SK-N-SH treated with all-trans-retinoic acid at 6 μM for 48 hours (cell line): Measurements from ENCODE around the gene DNER.

ENCODE experiments used
- ATAC-seq: fragments of 200-7000 bp; cut with Tn5 transposase; 3 replicates; pipeline ENCODE4 v1.9.1; 2020; ENCODE audit warnings: mild to moderate bottlenecking, moderate library complexity
- ARNTL ChIP-seq: fragments of 450-650 bp; formaldehyde crosslinking; IDR thresholded peaks from 2 replicates; pipeline ENCODE4 v1.5.0; 2020; ENCODE audit warnings: low read depth, mild to moderate bottlenecking, moderate library complexity, borderline replicate concordance
- BACH2 ChIP-seq: fragments of 250-450 bp; sonication (Bioruptor Pico); IDR thresholded peaks from 2 replicates; pipeline ENCODE4 v1.9.0; 2021; ENCODE audit warnings: mild to moderate bottlenecking, borderline replicate concordance
- CSDC2 ChIP-seq: fragments of 250-450 bp; sonication (Bioruptor Pico); IDR thresholded peaks from 2 replicates; pipeline ENCODE4 v1.5.0; 2020; ENCODE audit warnings: mild to moderate bottlenecking, moderate library complexity
- ESRRG ChIP-seq: fragments of 250-450 bp; sonication (Bioruptor Pico); IDR thresholded peaks from 2 replicates; pipeline ENCODE4 v1.6.1; 2021; ENCODE audit warnings: mild to moderate bottlenecking
- GLIS3 ChIP-seq: fragments of 250-450 bp; sonication (Bioruptor Pico); IDR thresholded peaks from 2 replicates; pipeline ENCODE4 v1.5.0; 2020; ENCODE audit warnings: mild to moderate bottlenecking, moderate library complexity
- ISL1 ChIP-seq: fragments of 250-450 bp; sonication (Bioruptor Pico); IDR thresholded peaks from 2 replicates; pipeline ENCODE4 v2.1.2; 2022; ENCODE audit warnings: mild to moderate bottlenecking, moderate library complexity
- OSR1 ChIP-seq: fragments of 250-450 bp; sonication (Bioruptor Pico); IDR thresholded peaks from 2 replicates; pipeline ENCODE4 v1.8.0; 2022; ENCODE audit warnings: moderate library complexity, mild to moderate bottlenecking, inconsistent platforms
- POU6F1 ChIP-seq: fragments of 250-450 bp; sonication (Bioruptor Pico); IDR thresholded peaks from 2 replicates; pipeline ENCODE4 v1.8.0; 2021; ENCODE audit warnings: low read depth, mild to moderate bottlenecking, moderate library complexity, borderline replicate concordance
- PPARA ChIP-seq: fragments of 250-450 bp; sonication (Bioruptor Pico); IDR thresholded peaks from 2 replicates; pipeline ENCODE4 v1.5.0; 2020; ENCODE audit warnings: mild to moderate bottlenecking, borderline replicate concordance
- RARB ChIP-seq: fragments of 250-450 bp; sonication (Bioruptor Pico); IDR thresholded peaks from 2 replicates; pipeline ENCODE4 v1.8.0; 2021; ENCODE audit warnings: mild to moderate bottlenecking, moderate library complexity
- SNAI2 ChIP-seq: fragments of 250-450 bp; sonication (Bioruptor Pico); IDR thresholded peaks from 2 replicates; pipeline ENCODE4 v1.5.0; 2020; ENCODE audit warnings: mild to moderate bottlenecking, moderate library complexity
- TCF4 ChIP-seq: fragments of 250-450 bp; sonication (Bioruptor Pico); IDR thresholded peaks from 2 replicates; pipeline ENCODE4 v1.8.0; 2021; ENCODE audit warnings: mild to moderate bottlenecking, moderate library complexity, borderline replicate concordance
- TOX ChIP-seq: fragments of 250-450 bp; sonication (Bioruptor Pico); IDR thresholded peaks from 2 replicates; pipeline ENCODE4 v1.8.0; 2021; ENCODE audit warnings: mild to moderate bottlenecking, moderate library complexity, borderline replicate concordance
- ZC3H10 ChIP-seq: fragments of 250-450 bp; sonication (Bioruptor Pico); IDR thresholded peaks from 2 replicates; pipeline ENCODE4 v1.5.1; 2021; ENCODE audit warnings: mild to moderate bottlenecking, moderate library complexity
- ZFP3 ChIP-seq: fragments of 250-450 bp; sonication (Bioruptor Pico); IDR thresholded peaks from 2 replicates; pipeline ENCODE4 v1.5.0; 2020; ENCODE audit warnings: mild to moderate bottlenecking, moderate library complexity
- ZFP30 ChIP-seq: fragments of 450-650 bp; formaldehyde crosslinking; IDR thresholded peaks from 2 replicates; pipeline ENCODE4 v1.5.0; 2022; ENCODE audit warnings: mild to moderate bottlenecking, moderate library complexity
- ZNF565 ChIP-seq: fragments of 450-650 bp; formaldehyde crosslinking; conservative IDR thresholded peaks from 2 replicates; pipeline ENCODE4 v1.5.0; 2020; ENCODE audit warnings: low read depth, mild to moderate bottlenecking, moderate library complexity
- ZNF70 ChIP-seq: fragments of 450-650 bp; formaldehyde crosslinking; IDR thresholded peaks from 2 replicates; pipeline ENCODE4 v1.5.0; 2020; ENCODE audit warnings: mild to moderate bottlenecking, moderate library complexity
- ZNF8 ChIP-seq: fragments of 450-650 bp; formaldehyde crosslinking; IDR thresholded peaks from 2 replicates; pipeline ENCODE4 v1.5.0; 2020; ENCODE audit warnings: mild to moderate bottlenecking, moderate library complexity
- TF ChIP-seq, protein P1 (sequence below): fragments of 250-450 bp; sonication (Bioruptor Pico); IDR thresholded peaks from 2 replicates; pipeline ENCODE4 v1.5.1; 2020; ENCODE audit warnings: low read depth, mild to moderate bottlenecking, moderate library complexity
- TF ChIP-seq, protein P2 (sequence below): fragments of 250-450 bp; sonication (Bioruptor Pico); IDR thresholded peaks from 2 replicates; pipeline ENCODE4 v1.5.0; 2020; ENCODE audit warnings: mild to moderate bottlenecking, moderate library complexity
- TF ChIP-seq, protein P3 (sequence below): fragments of 250-450 bp; sonication (Bioruptor Pico); IDR thresholded peaks from 2 replicates; pipeline ENCODE4 v1.8.0; 2020; ENCODE audit warnings: mild to moderate bottlenecking, moderate library complexity, borderline replicate concordance

The DNER gene

DNA sequence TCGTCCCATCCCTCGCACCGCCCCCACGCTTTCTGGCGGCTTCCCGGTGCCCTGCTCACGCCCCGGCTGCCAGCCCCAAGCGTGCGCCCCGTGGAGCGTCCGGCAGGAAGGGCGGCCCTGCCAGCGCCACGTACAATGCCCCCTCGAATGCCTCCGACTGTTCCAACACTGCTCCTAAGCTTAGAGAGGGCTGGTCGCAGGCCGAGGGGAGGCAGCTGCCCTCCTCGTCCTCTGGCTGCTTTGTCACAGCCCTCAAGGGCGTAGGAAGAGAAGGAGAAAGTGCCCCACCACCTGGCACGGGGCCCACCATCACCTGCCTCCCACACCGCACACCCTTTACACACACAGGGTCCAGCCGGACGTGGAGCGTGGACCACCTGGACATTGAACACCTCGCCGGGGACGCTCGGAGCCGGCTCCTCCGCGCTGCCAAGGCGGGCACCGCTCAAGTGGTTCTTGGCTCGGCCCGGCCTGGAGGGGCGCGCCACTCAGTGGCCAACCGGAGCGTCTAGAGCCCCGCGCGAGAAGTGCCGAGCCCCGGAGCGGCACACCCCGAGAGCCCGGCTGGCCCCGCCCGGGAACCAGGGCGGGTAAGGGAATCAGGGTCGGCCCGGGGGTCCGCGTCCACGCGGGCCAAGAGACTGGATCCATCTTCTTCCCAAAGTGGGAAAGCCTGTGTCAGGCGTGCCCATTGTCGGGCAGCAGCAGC, 830 bp downstream of the DNER start:
- TF ChIP-seq ARNTL (CRISPR knock-in tag): no peak
- TF ChIP-seq ESRRG (CRISPR knock-in tag): no peak
- no peak for TF ChIP-seq BACH2 (CRISPR knock-in tag)
- TF ChIP-seq, protein P1, sequence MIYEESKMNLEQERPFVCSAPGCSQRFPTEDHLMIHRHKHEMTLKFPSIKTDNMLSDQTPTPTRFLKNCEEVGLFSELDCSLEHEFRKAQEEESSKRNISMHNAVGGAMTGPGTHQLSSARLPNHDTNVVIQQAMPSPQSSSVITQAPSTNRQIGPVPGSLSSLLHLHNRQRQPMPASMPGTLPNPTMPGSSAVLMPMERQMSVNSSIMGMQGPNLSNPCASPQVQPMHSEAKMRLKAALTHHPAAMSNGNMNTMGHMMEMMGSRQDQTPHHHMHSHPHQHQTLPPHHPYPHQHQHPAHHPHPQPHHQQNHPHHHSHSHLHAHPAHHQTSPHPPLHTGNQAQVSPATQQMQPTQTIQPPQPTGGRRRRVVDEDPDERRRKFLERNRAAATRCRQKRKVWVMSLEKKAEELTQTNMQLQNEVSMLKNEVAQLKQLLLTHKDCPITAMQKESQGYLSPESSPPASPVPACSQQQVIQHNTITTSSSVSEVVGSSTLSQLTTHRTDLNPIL (CRISPR knock-in tag): no peak
- TF ChIP-seq ZFP30 (CRISPR knock-in tag): no peak
- TF ChIP-seq ZFP3 (CRISPR knock-in tag): no peak
- no peak for TF ChIP-seq ZNF70 (CRISPR knock-in tag)
- no peak for TF ChIP-seq RARB (CRISPR knock-in tag)
- no peak for TF ChIP-seq ISL1
- no peak for TF ChIP-seq GLIS3 (CRISPR knock-in tag)
- TF ChIP-seq SNAI2 (CRISPR knock-in tag): no peak
- no peak for TF ChIP-seq POU6F1 (CRISPR knock-in tag)
- TF ChIP-seq, all 23 proteins: peak for 0
- peak; percentile 75 for ATAC-seq

GRCh38 chr2:229712136-229712535, 2.2 kb downstream of the DNER start:
- no peak for ATAC-seq
- TF ChIP-seq, protein P2, sequence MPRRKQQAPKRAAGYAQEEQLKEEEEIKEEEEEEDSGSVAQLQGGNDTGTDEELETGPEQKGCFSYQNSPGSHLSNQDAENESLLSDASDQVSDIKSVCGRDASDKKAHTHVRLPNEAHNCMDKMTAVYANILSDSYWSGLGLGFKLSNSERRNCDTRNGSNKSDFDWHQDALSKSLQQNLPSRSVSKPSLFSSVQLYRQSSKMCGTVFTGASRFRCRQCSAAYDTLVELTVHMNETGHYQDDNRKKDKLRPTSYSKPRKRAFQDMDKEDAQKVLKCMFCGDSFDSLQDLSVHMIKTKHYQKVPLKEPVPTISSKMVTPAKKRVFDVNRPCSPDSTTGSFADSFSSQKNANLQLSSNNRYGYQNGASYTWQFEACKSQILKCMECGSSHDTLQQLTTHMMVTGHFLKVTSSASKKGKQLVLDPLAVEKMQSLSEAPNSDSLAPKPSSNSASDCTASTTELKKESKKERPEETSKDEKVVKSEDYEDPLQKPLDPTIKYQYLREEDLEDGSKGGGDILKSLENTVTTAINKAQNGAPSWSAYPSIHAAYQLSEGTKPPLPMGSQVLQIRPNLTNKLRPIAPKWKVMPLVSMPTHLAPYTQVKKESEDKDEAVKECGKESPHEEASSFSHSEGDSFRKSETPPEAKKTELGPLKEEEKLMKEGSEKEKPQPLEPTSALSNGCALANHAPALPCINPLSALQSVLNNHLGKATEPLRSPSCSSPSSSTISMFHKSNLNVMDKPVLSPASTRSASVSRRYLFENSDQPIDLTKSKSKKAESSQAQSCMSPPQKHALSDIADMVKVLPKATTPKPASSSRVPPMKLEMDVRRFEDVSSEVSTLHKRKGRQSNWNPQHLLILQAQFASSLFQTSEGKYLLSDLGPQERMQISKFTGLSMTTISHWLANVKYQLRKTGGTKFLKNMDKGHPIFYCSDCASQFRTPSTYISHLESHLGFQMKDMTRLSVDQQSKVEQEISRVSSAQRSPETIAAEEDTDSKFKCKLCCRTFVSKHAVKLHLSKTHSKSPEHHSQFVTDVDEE: no peak
- TF ChIP-seq, protein P1 (CRISPR knock-in tag): no peak
- TF ChIP-seq ESRRG (CRISPR knock-in tag) (no peak), ZC3H10 (CRISPR knock-in tag) (no peak), GLIS3 (CRISPR knock-in tag) (no peak), TCF4 (no peak), CSDC2 (no peak), TOX (no peak), ZFP30 (CRISPR knock-in tag) (no peak), PPARA (CRISPR knock-in tag) (no peak), ZNF565 (no peak), ARNTL (CRISPR knock-in tag) (no peak), ZNF8 (no peak)
- TF ChIP-seq, protein P3, sequence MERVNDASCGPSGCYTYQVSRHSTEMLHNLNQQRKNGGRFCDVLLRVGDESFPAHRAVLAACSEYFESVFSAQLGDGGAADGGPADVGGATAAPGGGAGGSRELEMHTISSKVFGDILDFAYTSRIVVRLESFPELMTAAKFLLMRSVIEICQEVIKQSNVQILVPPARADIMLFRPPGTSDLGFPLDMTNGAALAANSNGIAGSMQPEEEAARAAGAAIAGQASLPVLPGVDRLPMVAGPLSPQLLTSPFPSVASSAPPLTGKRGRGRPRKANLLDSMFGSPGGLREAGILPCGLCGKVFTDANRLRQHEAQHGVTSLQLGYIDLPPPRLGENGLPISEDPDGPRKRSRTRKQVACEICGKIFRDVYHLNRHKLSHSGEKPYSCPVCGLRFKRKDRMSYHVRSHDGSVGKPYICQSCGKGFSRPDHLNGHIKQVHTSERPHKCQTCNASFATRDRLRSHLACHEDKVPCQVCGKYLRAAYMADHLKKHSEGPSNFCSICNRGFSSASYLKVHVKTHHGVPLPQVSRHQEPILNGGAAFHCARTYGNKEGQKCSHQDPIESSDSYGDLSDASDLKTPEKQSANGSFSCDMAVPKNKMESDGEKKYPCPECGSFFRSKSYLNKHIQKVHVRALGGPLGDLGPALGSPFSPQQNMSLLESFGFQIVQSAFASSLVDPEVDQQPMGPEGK (CRISPR knock-in tag): no peak

DNA sequence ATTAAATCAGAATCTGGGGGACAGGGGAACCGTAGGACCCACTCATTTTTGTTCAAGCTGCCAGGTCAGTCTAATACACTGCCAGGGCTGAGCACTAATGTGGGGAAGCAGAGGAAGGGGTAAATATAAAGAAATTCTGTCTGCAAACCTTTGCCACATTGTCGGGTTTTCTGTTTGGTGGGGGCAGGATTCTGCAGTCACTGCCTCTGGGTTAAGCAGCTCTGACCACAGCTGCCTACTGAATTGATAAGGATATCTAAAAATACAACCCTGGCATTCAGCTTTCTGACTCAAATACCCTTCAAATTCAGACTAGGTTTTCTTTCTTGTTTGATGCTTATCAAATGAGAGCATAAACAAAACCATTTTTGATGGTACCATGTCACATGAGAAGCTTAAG, 6.0 kb downstream of the DNER start:
- no peak for ATAC-seq
- TF ChIP-seq ZNF565: no peak
- TF ChIP-seq ZC3H10 (CRISPR knock-in tag): no peak
- no peak for TF ChIP-seq POU6F1 (CRISPR knock-in tag)
- TF ChIP-seq OSR1 (CRISPR knock-in tag): no peak
- no peak for TF ChIP-seq ZFP30 (CRISPR knock-in tag)
- no peak for TF ChIP-seq GLIS3 (CRISPR knock-in tag)
- TF ChIP-seq, protein P3 (CRISPR knock-in tag): no peak
- TF ChIP-seq CSDC2: no peak
- no peak for TF ChIP-seq TCF4
- TF ChIP-seq ZNF8: no peak
- no peak for TF ChIP-seq ZFP3 (CRISPR knock-in tag)
- TF ChIP-seq, protein P1 (CRISPR knock-in tag): no peak
